HG03045 (cell line): ENCODE results near the gene MED29.

ENCODE experiments used
- ATAC-seq: cut with Tn5 transposase; IDR thresholded peaks from one replicate; pipeline ENCODE4 v1.9.1; 2021; ENCODE audit warnings: mild to moderate bottlenecking, moderate library complexity; ENCODE audit not compliant: unreplicated experiment

MED29 gene

GRCh38 chr19:39390751-39391437 is at the start of gene MED29, which contains the start of gene PAF1:
TSS of gene MED29 (plus strand) at chr19:39391378. CDS start at chr19:39391423, 45 bp downstream.
TSS of gene PAF1 (minus strand) at chr19:39391106. CDS start at chr19:39390864, 242 bp downstream.
- peak; percentile 92 for ATAC-seq

- ATAC-seq = peak; percentile 87
These were observed 49.2 kb upstream of the MED29 start, which contains the start of gene SAMD4B for GRCh38 chr19:39341719-39342604. TSS of gene SAMD4B (plus strand) at chr19:39342421. CDS start at chr19:39356894, 14,473 bp downstream.

- ATAC-seq = no peak
These were observed 48.4 kb upstream of the MED29 start for GRCh38 chr19:39342647-39343305.

- ATAC-seq = no peak
These were observed 45.2 kb upstream of the MED29 start for GRCh38 chr19:39345956-39346355.

GRCh38 chr19:39347332-39348164 is 43.6 kb upstream of the MED29 start:
- ATAC-seq = no peak

GRCh38 chr19:39349326-39349725 is 41.9 kb upstream of the MED29 start:
- no peak for ATAC-seq

- no peak for ATAC-seq
These were observed 41.0 kb upstream of the MED29 start for GRCh38 chr19:39350156-39350555.

GRCh38 chr19:39351537-39352064 is 39.6 kb upstream of the MED29 start:
- no peak for ATAC-seq

- no peak for ATAC-seq
These were observed 38.6 kb upstream of the MED29 start for GRCh38 chr19:39352381-39353255.

- ATAC-seq = no peak
These were observed 35.9 kb upstream of the MED29 start for GRCh38 chr19:39355253-39355652.

- no peak for ATAC-seq
These were observed 35.1 kb upstream of the MED29 start for GRCh38 chr19:39356073-39356472.

GRCh38 chr19:39356647-39357046 is 34.5 kb upstream of the MED29 start:
- no peak for ATAC-seq

- ATAC-seq = no peak
These were observed 32.2 kb upstream of the MED29 start for GRCh38 chr19:39359026-39359425.

GRCh38 chr19:39360599-39360998 is 30.6 kb upstream of the MED29 start:
- no peak for ATAC-seq

GRCh38 chr19:39362682-39363657 is 28.2 kb upstream of the MED29 start:
- ATAC-seq = no peak

- ATAC-seq = no peak
These were observed 27.2 kb upstream of the MED29 start for GRCh38 chr19:39363901-39364457.

GRCh38 chr19:39365531-39365930 is 25.6 kb upstream of the MED29 start:
- ATAC-seq = no peak

GRCh38 chr19:39369200-39369599 is 22.0 kb upstream of the MED29 start:
- ATAC-seq = no peak
